ENCODE results near the gene ATG9A.
"Not testable (repeated sequence)": the region's sequence is repeated elsewhere in the genome, so short reads cannot be mapped to it uniquely, and the experiment has no call there.

ATG9A gene

DNA sequence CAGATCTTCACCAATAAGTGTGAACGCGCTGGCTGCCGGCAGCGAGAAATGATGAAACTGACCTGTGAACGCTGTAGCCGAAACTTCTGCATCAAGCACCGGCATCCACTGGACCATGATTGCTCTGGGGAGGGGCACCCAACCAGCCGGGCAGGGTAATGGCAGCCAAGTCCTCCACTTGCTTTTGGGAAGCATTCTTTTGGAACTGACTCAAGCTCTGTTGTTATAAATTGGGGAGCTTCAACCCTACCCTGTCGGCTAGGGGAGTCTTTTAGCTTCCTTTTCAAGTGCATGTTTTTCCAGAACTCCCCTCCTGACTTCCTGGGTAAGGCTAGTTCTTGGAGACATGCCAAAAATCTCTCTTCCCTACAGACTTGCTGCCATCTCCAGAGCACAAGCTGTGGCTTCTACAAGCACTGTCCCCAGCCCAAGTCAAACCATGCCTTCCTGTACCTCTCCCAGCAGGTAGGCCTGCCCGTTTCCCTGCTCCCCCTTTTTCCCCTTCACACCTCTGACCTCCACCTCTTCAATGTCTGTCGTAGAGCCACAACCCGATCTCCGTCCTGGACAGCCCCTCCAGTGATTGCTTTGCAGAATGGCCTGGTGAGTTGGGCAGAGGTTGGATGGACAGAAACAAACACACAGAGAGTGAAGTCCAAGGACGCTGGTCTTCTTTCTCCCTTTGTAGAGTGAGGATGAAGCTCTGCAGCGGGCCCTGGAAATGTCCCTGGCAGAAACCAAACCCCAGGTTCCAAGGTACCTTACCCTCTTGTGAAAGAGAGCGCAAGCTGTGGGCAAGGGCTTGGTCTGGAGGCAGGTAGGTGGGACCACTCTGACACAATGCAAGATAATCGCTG lies 21.3 kb downstream of the ATG9A start:
- Mint-ChIP-seq H3K36me3 (ENCODE audit: low read depth) (peaks cover 38% of the 10 kb centered on the region), H3K27ac (peak overlapping the region; percentile 49), H3K4me1 (ENCODE audit: low read depth) (peaks cover 54% of the 10 kb centered on the region), H3K4me3 (peak overlapping the region; percentile 93), H3K27me3 (no peaks in the 10 kb centered on the region), H3K9me3 (no peaks in the 10 kb centered on the region)

DNA sequence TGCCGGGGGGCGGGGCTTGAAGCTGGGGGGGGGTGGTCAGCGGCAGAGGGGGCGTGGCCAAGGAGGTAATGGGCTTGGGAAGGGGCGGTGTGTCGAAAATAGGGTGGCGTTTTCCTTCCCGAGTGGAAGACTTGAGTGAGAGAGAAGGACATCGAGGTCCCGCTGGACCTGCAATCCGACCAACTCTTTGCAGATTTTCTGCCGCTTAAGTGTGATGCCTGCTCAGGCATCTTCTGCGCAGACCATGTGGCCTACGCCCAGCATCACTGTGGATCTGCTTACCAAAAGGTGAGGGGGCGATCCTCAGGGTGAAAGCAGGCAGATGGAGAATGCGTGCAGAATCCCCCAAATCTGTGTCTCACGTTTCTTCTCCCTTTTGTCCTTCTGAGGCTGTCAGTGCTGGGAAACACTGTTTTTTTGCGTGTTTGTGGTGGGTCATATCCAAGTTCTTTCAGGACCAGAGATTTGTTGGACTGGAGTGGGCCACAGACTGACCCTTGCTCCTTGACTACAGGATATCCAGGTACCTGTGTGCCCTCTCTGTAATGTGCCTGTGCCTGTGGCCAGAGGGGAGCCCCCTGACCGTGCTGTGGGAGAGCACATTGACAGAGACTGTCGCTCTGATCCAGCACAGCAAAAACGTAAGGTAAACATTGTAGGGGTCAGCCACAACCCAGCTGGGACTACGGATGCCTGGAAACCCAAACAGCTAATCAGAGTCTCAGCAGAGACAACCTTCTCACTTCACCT lies 22.1 kb downstream of the ATG9A start:
- Mint-ChIP-seq H3K36me3 (ENCODE audit: low read depth) (peaks cover 36% of the 10 kb centered on the region), H3K27me3 (no peaks in the 10 kb centered on the region), H3K9me3 (no peaks in the 10 kb centered on the region), H3K27ac (peak overlapping the region; percentile 49), H3K4me1 (ENCODE audit: low read depth) (peaks cover 53% of the 10 kb centered on the region), H3K4me3 (peak overlapping the region; percentile 93)

DNA sequence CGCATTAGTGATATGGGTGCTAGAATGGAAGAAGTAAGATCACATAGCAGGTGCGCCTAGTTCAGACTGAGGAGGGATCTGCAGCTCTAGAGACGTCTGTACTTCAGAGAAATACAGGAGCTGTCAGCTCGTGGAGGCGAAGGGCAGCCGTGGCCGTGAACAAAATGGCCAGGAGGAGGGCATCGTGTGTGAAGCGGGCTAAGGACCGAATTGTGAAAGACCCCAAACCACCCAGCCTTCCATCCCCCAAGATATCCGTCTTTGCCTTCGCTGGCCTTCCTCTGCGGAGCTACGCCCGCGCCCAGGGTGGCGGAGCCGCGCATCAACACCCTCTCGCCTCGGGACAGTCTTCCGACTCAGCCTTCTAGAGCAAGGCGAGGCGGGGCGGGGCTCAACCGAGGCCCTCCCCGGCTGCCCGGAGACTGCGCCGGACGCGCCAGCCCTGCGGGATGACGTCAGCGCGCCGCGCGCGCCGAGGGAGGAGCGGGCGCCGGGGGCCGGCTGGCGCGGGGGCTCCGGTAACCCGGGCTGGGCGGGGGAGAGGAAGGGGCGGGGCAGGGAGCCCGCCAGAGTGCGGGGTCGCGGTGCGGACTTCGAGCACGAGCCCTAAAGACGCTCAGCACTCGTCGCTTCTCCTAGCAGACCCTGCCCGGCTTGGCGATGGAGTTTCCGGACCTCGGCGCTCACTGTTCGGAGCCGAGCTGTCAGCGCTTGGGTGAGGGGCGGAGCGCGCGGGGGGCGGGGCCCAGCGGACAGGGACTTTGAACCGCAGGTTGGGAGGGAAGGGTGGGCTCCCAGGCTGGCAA lies 22.9 kb downstream of the ATG9A start, which contains the start of gene ZFAND2B:
TSS of gene ZFAND2B (plus strand) at position 455 of the 806 bp plus-strand sequence. CDS start at position 661, 206 bp downstream.
- Mint-ChIP-seq H3K27ac (peak within 1 kb of the TSS; percentile 91), H3K9me3 (no peaks in the 10 kb centered on the region), H3K4me3 (peak within 1 kb of the TSS; percentile 93), H3K36me3 (ENCODE audit: low read depth) (peaks cover 32% of the 10 kb centered on the region), H3K4me1 (ENCODE audit: low read depth) (peaks cover 50% of the 10 kb centered on the region), H3K27me3 (no peaks in the 10 kb centered on the region)

DNA sequence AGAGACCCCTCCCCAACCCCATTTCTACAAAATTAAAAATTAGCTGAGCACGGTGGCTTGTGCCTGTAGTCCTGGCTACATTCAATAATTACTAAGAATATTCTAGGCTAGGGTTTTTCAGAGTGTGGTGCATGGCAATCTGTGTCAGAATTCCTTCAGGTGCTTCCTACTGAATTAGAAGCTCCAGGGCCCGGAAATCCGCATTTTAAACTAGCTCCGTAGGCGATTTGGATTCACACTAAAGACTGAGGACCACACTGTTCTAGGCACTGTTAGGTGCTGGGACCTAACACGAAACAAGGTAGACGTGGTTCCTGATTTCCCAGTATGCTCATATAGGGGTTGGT lies 23.5 kb downstream of the ATG9A start:
- Mint-ChIP-seq H3K27me3 (no peaks in the 10 kb centered on the region), H3K36me3 (ENCODE audit: low read depth) (peaks cover 29% of the 10 kb centered on the region), H3K27ac (peak overlapping the region; percentile 91), H3K9me3 (no peaks in the 10 kb centered on the region), H3K4me3 (peak overlapping the region; percentile 93), H3K4me1 (ENCODE audit: low read depth) (peaks cover 44% of the 10 kb centered on the region)

DNA sequence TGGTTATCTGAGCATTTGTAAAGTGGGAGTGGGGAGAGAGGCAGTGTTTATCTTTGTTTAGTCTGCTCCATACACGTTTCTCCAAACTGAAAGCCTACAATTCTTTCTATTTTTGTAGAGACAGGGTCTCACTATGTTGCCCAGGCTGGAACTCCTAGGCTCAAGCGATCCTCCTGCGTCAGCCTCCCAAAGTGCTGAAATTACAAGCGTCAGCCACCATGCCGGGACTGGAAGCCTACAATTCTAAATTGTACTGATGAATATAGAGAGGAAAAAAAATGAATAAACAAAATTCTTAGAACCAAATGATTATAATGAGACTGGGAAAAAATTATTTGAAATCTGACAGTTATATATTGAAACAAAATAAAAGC lies 24.3 kb downstream of the ATG9A start:
- H3K27me3 Mint-ChIP-seq = no peaks in the 10 kb centered on the region
- peak overlapping the region; percentile 41 for H3K4me3 Mint-ChIP-seq
- no peak overlapping the region for H3K27ac Mint-ChIP-seq
- no peaks in the 10 kb centered on the region for H3K9me3 Mint-ChIP-seq
- H3K36me3 Mint-ChIP-seq (ENCODE audit: low read depth) = peaks cover 24% of the 10 kb centered on the region
- peaks cover 43% of the 10 kb centered on the region for H3K4me1 Mint-ChIP-seq (ENCODE audit: low read depth)

DNA sequence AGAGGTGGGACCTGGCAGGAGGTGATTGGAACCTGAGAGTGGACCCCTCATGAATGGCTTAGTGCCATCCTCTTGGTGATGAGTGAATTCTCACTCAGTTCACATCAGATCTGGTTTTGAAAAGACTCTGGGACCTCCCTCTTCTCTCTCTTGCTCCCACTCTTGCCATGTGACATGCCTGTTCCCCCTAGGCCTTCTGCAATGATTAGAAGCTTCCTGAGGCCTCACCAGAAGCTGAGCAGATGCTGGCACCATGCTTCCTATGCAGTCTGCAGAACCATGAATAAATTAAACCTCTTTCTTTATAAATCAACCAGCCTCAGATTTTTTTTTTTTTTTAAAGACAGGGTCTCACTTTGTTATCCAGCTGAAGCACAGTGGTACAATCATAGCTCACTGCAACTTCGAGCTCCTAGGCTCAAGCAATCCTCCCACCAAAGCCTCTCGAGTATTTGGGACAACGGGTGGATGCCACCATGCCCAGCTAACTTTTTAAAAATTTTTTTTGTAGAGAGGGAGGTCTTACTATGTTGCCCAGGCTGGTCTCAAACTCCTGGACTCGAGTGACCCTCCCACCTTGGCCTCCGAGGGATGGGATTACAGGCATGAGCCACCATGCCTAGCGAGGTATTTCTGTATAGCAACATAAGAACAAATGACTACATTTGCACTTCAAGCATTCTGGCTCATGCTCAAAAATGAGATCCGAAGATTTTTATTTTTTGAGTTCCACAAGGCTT lies 24.8 kb downstream of the ATG9A start:
- Mint-ChIP-seq H3K4me1 (ENCODE audit: low read depth) (peaks cover 40% of the 10 kb centered on the region), H3K36me3 (ENCODE audit: low read depth) (peaks cover 20% of the 10 kb centered on the region), H3K4me3 (peak overlapping the region; percentile 41), H3K9me3 (no peaks in the 10 kb centered on the region), H3K27me3 (no peaks in the 10 kb centered on the region), H3K27ac (no peak overlapping the region)

DNA sequence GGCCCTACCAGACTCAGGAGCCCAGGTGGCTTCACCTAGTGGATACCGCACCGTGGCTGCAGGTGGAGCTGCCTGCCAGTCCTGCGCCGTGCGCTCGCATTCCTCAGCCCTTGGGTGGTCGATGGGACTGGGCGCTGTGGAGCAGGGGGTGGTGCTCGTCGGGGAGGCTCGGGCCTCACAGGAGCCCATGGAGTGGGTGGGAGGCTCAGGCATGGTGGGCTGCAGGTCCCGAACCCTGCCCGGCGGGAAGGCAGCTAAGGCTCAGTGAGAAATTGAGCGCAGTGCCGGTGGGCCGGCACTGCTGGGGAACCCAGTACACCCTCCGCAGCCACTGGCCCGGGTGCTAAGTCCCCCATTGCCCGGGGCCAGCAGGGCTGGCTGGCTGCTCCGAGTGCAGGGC lies 28.1 kb downstream of the ATG9A start:
- not testable (repeated sequence) for H3K9me3 Mint-ChIP-seq; H3K4me3 Mint-ChIP-seq; H3K27me3 Mint-ChIP-seq; H3K36me3 Mint-ChIP-seq (ENCODE audit: low read depth)
- H3K27ac Mint-ChIP-seq = peak overlapping the region; percentile 94
- peaks cover 22% of the 10 kb centered on the region for H3K4me1 Mint-ChIP-seq (ENCODE audit: low read depth)

DNA sequence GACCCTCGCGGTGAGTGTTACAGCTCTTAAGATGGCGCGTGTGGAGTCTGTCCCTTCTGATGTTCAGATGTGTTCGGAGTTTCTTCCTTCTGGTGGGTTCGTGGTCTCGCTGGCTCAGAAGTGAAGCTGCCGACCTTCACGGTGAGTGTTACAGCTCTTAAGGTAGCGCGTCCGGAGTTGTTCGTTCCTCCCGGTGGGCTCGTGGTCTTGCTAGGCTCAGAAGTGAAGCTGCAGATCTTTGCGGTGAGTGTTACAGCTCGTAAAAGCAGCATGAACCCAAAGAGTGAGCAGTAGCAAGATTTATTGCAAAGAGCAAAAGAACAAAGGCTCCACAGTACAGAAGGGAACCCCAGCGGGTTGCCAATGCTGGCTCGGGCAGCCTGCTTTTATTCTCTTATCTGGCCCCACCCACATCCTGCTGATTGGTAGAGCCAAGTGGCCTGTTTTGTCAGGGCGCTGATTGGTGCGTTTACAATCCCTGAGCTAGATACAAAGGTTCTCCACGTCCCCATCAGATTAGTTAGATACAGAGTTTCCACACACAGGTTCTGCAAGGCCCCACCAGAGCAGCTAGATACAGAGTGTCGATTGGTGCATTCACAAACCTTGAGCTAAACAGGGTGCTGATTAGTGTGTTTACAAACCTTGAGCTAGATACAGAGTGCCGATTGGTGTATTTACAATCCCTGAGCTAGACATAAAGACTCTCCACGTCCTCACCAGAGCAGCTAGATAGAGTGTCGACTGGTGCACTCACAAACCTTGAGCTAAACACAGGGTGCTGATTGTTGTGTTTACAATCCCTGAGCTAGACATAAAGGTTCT lies 28.7 kb downstream of the ATG9A start:
- Mint-ChIP-seq H3K4me1 (ENCODE audit: low read depth) (peaks cover 17% of the 10 kb centered on the region), H3K27ac (peak overlapping the region; percentile 94), H3K4me3 (peak overlapping the region; percentile 86)

DNA sequence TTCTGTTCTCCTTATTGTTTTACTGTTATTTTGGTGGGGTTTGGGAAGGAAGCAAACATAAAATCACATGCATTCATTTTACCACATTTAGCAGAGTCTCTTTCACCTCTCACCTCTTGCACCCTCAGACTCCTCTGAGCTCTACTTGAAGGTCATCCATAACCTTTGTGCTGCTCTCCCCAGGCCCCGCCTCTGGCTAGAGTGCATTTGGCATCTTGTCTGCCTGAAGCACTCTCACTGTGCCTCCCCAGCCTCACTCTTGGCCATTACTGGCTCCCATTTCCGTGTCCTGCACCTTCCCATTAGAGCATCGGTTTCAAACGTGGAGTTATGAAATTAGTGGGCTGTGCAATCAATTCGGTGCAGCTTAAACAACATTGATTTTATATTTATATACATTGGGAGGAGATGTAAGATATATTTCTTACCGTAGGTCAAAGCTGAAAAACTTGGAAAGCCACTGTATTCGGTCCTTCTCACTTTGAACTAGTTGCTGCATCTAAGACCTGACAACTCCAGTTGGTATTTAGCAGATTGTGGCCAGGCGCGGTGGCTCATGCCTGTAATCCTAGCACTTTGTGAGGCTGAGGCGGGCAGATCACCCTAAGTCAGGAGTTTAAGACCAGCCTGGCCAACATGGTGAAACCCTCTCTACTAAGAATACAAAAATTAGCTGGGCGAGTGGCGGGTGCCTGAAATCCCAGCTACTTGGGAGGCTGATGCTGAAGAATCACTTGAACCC lies 29.8 kb downstream of the ATG9A start:
- peak overlapping the region; percentile 67 for H3K4me3 Mint-ChIP-seq
- peaks cover 4% of the 10 kb centered on the region for H3K36me3 Mint-ChIP-seq (ENCODE audit: low read depth)
- no peaks in the 10 kb centered on the region for H3K9me3 Mint-ChIP-seq
- peak overlapping the region; percentile 71 for H3K27ac Mint-ChIP-seq
- H3K4me1 Mint-ChIP-seq (ENCODE audit: low read depth) = peaks cover 17% of the 10 kb centered on the region
- peaks cover 4% of the 10 kb centered on the region for H3K27me3 Mint-ChIP-seq

More for the DNA sequence above, 28.7 kb downstream of the ATG9A start:
- not testable (repeated sequence) for H3K27me3 Mint-ChIP-seq; H3K9me3 Mint-ChIP-seq; H3K36me3 Mint-ChIP-seq (ENCODE audit: low read depth)

DNA sequence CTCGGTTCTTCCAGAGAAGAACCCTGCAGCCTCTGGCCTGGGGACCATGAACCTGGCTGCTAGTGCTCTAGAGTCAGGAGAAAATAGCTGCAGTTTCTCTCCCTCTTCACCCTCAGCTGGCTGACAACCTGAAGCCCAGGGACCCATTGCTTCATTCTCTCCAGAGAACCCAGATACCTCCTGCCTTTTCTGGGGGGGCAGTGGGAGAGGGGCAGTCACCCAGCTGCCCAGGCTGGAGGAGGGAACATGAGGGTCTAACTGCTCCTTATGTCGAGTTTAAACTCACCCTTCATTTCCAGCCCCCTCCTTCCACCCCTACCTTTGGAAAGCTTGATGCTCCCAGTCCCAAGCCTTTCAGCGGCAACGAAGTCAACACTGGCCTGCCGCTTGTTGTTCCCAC lies 30.5 kb downstream of the ATG9A start:
- Mint-ChIP-seq H3K9me3 (no peaks in the 10 kb centered on the region), H3K4me3 (peak overlapping the region; percentile 67), H3K36me3 (ENCODE audit: low read depth) (peaks cover 4% of the 10 kb centered on the region), H3K27me3 (peaks cover 4% of the 10 kb centered on the region), H3K4me1 (ENCODE audit: low read depth) (peaks cover 17% of the 10 kb centered on the region), H3K27ac (peak overlapping the region; percentile 71)

DNA sequence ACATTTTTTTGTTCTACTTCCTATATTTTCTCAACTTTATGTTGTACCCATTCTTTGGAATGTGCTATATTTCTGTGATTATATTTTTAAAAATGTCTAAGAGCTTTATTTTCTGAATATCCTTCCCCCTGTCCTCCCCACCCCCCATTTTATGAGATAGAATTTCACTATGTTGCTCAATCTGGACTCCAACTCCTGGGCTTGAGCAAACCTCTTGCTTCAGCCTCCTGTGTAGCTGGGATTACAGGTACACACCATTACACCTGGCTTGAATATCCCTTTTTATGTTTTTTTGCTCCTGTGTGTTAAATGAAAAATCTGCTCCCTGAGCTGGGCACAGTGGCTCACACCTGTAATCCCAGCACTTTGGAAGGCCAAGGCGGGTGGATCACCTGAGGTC lies 32.0 kb downstream of the ATG9A start:
- Mint-ChIP-seq H3K27ac (no peak overlapping the region), H3K36me3 (ENCODE audit: low read depth) (peaks cover 4% of the 10 kb centered on the region)

DNA sequence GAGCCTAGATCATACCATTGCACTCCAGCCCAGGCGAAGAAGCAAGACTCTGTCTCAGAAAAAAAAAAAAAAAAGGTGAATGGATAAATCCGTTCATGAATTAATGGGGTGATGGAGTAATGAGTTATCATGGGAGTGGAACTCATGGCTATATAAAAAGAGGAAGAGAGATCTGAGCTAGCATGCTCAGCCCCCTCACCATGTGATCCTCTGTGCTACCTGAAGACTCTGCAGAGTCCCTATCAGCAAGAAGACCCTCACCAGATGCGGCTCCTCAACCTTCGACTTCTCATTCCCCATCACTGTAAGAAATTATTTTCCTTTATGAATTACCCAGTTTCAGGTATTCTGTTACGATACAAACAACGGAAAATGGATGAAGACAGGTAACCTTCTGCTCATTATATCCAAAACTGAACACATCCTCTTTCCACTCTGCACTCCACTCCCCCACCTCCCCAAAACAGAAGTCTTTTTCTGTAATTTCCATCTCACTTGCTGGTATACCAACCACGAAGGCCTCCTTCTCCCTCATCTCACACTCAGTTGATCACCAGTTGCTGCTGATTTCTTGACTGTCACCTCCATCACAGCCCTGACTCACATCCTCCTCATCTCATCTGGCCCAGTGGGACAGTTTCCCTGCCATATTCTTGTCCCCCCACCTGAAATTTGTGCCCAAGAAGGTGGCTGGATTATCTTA lies 42.5 kb downstream of the ATG9A start:
- Mint-ChIP-seq H3K4me1 (ENCODE audit: low read depth) (peaks cover 24% of the 10 kb centered on the region), H3K4me3 (peak overlapping the region; percentile 7), H3K27ac (peak overlapping the region; percentile 89), H3K27me3 (no peaks in the 10 kb centered on the region), H3K9me3 (no peaks in the 10 kb centered on the region), H3K36me3 (ENCODE audit: low read depth) (peaks cover 35% of the 10 kb centered on the region)

More for the DNA sequence above, 32.0 kb downstream of the ATG9A start:
- no peak overlapping the region for H3K4me3 Mint-ChIP-seq
- peaks cover 17% of the 10 kb centered on the region for H3K4me1 Mint-ChIP-seq (ENCODE audit: low read depth)
- peaks cover 4% of the 10 kb centered on the region for H3K27me3 Mint-ChIP-seq
- H3K9me3 Mint-ChIP-seq = no peaks in the 10 kb centered on the region

DNA sequence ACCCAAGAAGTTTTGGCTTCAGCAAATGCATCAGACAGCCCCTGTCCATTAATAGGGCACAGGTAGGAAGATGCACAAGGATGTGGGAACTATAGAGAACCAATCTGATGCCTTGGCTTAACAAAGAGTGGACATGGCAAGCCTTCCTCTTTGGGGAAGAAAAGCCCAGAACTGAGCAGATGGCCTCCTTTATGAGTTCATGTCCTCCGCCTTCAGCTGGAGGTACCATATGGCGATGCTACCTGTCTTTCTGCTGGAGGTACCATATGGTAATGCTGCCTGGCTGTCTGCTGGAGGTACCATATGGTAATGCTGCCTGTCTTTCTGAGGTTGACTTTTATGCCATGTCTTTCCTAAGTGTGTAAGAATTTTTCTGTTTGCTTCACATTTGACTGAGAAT lies 45.3 kb downstream of the ATG9A start:
- H3K27ac Mint-ChIP-seq = no peak overlapping the region
- peaks cover 56% of the 10 kb centered on the region for H3K36me3 Mint-ChIP-seq (ENCODE audit: low read depth)
- H3K4me1 Mint-ChIP-seq (ENCODE audit: low read depth) = peaks cover 49% of the 10 kb centered on the region
- no peak overlapping the region for H3K4me3 Mint-ChIP-seq
- H3K27me3 Mint-ChIP-seq = no peaks in the 10 kb centered on the region
- no peaks in the 10 kb centered on the region for H3K9me3 Mint-ChIP-seq
